HepG2 (cell line): ENCODE data around the gene TGFBI. TPM values are rescaled to one million over a fixed set of nuclear protein-coding genes. Genes with fewer than 3 reads are reported as not detected.

ENCODE experiments used
- EZH2 ChIP-seq: conservative IDR thresholded peaks from 2 replicates; pipeline ENCODE4 v1.6.1; 2012; ENCODE audit warnings: mild to moderate bottlenecking, low read depth, low read length, moderate library complexity
- GABPA ChIP-seq, 2 experiments: IDR thresholded peaks; 2 replicates each; pipeline ENCODE4 v1.6.1; 2011 to 2016; ENCODE audit warnings: low read depth in 2 of 2, low read length in 1 of 2, missing biosample characterization in 1 of 2, missing genetic modification characterization in 1 of 2
- MXD4 ChIP-seq: IDR thresholded peaks from 2 replicates; pipeline ENCODE4 v1.6.1; 2016; ENCODE audit warnings: mild to moderate bottlenecking, missing biosample characterization, missing genetic modification reagents
- MXI1 ChIP-seq: IDR thresholded peaks from 3 replicates; pipeline ENCODE4 v1.6.1; 2012; ENCODE audit warnings: low read depth, low read length, inconsistent platforms, borderline replicate concordance
- NONO ChIP-seq, 2 experiments: fragments of 450-650 bp in 1 of 2; sonication (generic) in 1 of 2; formaldehyde crosslinking in 1 of 2; IDR thresholded peaks in 1 of 2; conservative IDR thresholded peaks in 1 of 2; 2 replicates each; pipeline versions ENCODE4 v1.6.1 to v1.8.0; 2017 to 2022; ENCODE audit warnings: mild to moderate bottlenecking in 1 of 2, missing genetic modification reagents in 1 of 2, moderate library complexity in 1 of 2
- ZNF296 ChIP-seq: sonication (generic); formaldehyde crosslinking; conservative IDR thresholded peaks from 2 replicates; pipeline ENCODE4 v1.5.0; 2020; ENCODE audit warnings: mild to moderate bottlenecking, missing genetic modification reagents
- polyA plus RNA-seq, 8 experiments: library from polyadenylated mRNA; depleted of rRNA in 3 of 8; stranded (reverse) in 7 of 8; unstranded in 1 of 8; fragments of >200 nt; fragmentation: Illumina TruSeq in 4 of 8; extraction: Trizol in 4 of 8; gene quantifications; 2 replicates each; pipeline versions ENCODE4 v1.2.1 to v1.2.3, GENCODE V29; 2011 to 2016; ENCODE audit warnings: low read depth in 4 of 8, missing spikeins in 1 of 8, mixed read lengths in 1 of 8; ENCODE audit not compliant: insufficient read depth in 1 of 8
- total RNA-seq, 5 experiments: library from RNA; depleted of rRNA; stranded (reverse); fragments of >200 nt; fragmentation: Illumina TruSeq; extraction: Trizol; gene quantifications; 2 replicates each; pipeline ENCODE4 v1.2.3, GENCODE V29; 2016; ENCODE audit warnings: low read depth in 1 of 5
- TF ChIP-seq, protein P1 (sequence below): IDR thresholded peaks from 2 replicates; pipeline ENCODE4 v1.6.1; 2016; ENCODE audit warnings: low read depth, missing genetic modification reagents, missing compliant biosample characterization
- TF ChIP-seq, protein P2 (sequence below): sonication (generic); formaldehyde crosslinking; IDR thresholded peaks from 2 replicates; pipeline ENCODE4 v1.4.0; 2020; ENCODE audit warnings: mild to moderate bottlenecking, missing genetic modification reagents, borderline replicate concordance
- TF ChIP-seq, protein P3 (sequence below): sonication (generic); formaldehyde crosslinking; IDR thresholded peaks from 2 replicates; pipeline ENCODE4 v1.4.0; 2020; ENCODE audit warnings: missing genetic modification reagents, borderline replicate concordance
- TF ChIP-seq, protein P4 (sequence below): sonication (generic); formaldehyde crosslinking; IDR thresholded peaks from 2 replicates; pipeline ENCODE4 v1.4.0; 2020; ENCODE audit warnings: missing genetic modification reagents

Gene TGFBI
- total and polyA plus RNA-seq, 2 of the 13 experiments (the other 11 are each of a cell fraction or from before 2014, with no cell fraction given) = 275 to 457 TPM

DNA sequence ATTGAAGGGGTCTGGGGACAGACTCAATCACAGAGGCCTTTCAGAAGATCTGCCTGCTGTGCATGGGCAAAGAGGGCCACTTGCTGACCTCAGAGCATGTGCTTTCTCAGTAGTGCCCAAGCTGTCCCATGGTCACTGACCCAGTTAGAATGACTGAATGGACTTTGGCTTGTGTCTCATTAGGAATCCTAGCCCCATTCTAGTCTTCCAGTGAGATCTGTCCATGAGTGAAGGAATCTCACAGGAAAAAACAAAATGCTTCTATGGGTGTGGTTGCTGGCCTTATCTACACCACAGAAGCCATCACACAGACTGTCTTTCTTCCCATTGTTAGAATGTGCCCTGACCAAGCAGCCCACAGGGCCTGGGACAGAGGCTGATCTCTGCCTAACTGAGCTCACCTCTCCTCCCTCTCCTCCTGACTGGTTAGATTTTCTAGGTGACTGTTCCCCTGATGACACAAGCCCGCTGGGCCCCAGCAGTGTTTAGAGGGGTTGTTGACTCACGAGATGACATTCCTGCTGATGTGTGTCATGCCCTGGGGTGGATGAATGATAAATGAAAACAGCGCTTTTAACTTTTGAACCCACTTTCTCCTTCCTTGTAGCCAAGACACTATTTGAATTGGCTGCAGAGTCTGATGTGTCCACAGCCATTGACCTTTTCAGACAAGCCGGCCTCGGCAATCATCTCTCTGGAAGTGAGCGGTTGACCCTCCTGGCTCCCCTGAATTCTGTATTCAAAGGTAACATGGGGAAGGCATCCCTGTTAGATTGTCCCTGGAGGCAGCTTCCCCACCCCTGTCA lies 24.8 kb downstream of the TGFBI start (continued):
- TF ChIP-seq EZH2 (no peak), NONO (IDR thresholded peaks at IDR 0.05) (no peak), NONO (CRISPR knock-in tag; conservative IDR thresholded peaks at IDR 0.05) (0 out of 2 replicates have a peak, but pooled peaks have one; percentile 47), MXD4 (CRISPR knock-in tag) (peak; percentile 86), GABPA (IDR thresholded peaks at IDR 0.05; ENCODE audit: low read depth, low read length) (no peak), GABPA (CRISPR knock-in tag; IDR thresholded peaks at IDR 0.05; ENCODE audit: low read depth) (peak; percentile 56), MXI1 (peak; percentile 34; the same call in 1 of the 3 replicates), ZNF296 (CRISPR knock-in tag) (0 out of 2 replicates have a peak, but pooled peaks have one; percentile 39)
- TF ChIP-seq, protein P1, sequence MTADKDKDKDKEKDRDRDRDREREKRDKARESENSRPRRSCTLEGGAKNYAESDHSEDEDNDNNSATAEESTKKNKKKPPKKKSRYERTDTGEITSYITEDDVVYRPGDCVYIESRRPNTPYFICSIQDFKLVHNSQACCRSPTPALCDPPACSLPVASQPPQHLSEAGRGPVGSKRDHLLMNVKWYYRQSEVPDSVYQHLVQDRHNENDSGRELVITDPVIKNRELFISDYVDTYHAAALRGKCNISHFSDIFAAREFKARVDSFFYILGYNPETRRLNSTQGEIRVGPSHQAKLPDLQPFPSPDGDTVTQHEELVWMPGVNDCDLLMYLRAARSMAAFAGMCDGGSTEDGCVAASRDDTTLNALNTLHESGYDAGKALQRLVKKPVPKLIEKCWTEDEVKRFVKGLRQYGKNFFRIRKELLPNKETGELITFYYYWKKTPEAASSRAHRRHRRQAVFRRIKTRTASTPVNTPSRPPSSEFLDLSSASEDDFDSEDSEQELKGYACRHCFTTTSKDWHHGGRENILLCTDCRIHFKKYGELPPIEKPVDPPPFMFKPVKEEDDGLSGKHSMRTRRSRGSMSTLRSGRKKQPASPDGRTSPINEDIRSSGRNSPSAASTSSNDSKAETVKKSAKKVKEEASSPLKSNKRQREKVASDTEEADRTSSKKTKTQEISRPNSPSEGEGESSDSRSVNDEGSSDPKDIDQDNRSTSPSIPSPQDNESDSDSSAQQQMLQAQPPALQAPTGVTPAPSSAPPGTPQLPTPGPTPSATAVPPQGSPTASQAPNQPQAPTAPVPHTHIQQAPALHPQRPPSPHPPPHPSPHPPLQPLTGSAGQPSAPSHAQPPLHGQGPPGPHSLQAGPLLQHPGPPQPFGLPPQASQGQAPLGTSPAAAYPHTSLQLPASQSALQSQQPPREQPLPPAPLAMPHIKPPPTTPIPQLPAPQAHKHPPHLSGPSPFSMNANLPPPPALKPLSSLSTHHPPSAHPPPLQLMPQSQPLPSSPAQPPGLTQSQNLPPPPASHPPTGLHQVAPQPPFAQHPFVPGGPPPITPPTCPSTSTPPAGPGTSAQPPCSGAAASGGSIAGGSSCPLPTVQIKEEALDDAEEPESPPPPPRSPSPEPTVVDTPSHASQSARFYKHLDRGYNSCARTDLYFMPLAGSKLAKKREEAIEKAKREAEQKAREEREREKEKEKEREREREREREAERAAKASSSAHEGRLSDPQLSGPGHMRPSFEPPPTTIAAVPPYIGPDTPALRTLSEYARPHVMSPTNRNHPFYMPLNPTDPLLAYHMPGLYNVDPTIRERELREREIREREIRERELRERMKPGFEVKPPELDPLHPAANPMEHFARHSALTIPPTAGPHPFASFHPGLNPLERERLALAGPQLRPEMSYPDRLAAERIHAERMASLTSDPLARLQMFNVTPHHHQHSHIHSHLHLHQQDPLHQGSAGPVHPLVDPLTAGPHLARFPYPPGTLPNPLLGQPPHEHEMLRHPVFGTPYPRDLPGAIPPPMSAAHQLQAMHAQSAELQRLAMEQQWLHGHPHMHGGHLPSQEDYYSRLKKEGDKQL (CRISPR knock-in tag) = peak; percentile 95
- TF ChIP-seq, protein P2, sequence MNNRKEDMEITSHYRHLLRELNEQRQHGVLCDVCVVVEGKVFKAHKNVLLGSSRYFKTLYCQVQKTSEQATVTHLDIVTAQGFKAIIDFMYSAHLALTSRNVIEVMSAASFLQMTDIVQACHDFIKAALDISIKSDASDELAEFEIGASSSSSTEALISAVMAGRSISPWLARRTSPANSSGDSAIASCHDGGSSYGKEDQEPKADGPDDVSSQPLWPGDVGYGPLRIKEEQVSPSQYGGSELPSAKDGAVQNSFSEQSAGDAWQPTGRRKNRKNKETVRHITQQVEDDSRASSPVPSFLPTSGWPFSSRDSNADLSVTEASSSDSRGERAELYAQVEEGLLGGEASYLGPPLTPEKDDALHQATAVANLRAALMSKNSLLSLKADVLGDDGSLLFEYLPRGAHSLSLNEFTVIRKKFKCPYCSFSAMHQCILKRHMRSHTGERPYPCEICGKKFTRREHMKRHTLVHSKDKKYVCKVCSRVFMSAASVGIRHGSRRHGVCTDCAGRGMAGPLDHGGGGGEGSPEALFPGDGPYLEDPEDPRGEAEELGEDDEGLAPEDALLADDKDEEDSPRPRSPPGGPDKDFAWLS (CRISPR knock-in tag) = peak; percentile 47; the same call in 1 of the 2 replicates
- TF ChIP-seq, protein P3, sequence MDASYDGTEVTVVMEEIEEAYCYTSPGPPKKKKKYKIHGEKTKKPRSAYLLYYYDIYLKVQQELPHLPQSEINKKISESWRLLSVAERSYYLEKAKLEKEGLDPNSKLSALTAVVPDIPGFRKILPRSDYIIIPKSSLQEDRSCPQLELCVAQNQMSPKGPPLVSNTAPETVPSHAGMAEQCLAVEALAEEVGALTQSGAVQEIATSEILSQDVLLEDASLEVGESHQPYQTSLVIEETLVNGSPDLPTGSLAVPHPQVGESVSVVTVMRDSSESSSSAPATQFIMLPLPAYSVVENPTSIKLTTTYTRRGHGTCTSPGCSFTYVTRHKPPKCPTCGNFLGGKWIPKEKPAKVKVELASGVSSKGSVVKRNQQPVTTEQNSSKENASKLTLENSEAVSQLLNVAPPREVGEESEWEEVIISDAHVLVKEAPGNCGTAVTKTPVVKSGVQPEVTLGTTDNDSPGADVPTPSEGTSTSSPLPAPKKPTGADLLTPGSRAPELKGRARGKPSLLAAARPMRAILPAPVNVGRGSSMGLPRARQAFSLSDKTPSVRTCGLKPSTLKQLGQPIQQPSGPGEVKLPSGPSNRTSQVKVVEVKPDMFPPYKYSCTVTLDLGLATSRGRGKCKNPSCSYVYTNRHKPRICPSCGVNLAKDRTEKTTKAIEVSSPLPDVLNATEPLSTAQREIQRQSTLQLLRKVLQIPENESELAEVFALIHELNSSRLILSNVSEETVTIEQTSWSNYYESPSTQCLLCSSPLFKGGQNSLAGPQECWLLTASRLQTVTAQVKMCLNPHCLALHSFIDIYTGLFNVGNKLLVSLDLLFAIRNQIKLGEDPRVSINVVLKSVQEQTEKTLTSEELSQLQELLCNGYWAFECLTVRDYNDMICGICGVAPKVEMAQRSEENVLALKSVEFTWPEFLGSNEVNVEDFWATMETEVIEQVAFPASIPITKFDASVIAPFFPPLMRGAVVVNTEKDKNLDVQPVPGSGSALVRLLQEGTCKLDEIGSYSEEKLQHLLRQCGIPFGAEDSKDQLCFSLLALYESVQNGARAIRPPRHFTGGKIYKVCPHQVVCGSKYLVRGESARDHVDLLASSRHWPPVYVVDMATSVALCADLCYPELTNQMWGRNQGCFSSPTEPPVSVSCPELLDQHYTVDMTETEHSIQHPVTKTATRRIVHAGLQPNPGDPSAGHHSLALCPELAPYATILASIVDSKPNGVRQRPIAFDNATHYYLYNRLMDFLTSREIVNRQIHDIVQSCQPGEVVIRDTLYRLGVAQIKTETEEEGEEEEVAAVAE (CRISPR knock-in tag) = peak; percentile 77
- TF ChIP-seq, protein P4, sequence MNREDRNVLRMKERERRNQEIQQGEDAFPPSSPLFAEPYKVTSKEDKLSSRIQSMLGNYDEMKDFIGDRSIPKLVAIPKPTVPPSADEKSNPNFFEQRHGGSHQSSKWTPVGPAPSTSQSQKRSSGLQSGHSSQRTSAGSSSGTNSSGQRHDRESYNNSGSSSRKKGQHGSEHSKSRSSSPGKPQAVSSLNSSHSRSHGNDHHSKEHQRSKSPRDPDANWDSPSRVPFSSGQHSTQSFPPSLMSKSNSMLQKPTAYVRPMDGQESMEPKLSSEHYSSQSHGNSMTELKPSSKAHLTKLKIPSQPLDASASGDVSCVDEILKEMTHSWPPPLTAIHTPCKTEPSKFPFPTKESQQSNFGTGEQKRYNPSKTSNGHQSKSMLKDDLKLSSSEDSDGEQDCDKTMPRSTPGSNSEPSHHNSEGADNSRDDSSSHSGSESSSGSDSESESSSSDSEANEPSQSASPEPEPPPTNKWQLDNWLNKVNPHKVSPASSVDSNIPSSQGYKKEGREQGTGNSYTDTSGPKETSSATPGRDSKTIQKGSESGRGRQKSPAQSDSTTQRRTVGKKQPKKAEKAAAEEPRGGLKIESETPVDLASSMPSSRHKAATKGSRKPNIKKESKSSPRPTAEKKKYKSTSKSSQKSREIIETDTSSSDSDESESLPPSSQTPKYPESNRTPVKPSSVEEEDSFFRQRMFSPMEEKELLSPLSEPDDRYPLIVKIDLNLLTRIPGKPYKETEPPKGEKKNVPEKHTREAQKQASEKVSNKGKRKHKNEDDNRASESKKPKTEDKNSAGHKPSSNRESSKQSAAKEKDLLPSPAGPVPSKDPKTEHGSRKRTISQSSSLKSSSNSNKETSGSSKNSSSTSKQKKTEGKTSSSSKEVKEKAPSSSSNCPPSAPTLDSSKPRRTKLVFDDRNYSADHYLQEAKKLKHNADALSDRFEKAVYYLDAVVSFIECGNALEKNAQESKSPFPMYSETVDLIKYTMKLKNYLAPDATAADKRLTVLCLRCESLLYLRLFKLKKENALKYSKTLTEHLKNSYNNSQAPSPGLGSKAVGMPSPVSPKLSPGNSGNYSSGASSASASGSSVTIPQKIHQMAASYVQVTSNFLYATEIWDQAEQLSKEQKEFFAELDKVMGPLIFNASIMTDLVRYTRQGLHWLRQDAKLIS (CRISPR knock-in tag) = 0 out of 2 replicates have a peak, but pooled peaks have one; percentile 44
